ENCODE results near the gene GPR142.

GPR142 gene

DNA sequence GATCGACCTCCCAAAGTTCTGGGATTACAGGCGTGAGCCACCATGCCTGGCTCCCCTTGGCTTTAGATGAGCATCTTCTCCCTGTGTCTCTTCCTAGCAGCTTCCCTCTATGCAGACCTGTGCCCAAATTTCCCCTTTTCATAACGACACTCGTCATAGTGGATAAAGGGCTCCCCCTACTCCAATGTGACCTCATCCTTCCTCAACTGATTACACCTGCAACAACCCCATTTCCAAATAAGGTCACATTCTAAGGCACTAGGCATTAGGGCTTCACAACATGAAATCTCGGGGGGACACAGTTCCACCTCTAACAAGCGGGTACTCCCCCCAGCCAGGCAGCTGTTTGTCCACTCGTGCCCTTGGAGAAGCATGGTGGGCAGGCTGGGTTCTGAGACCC, 31.0 kb upstream of the GPR142 start:
- TF ChIP-seq, protein P1, sequence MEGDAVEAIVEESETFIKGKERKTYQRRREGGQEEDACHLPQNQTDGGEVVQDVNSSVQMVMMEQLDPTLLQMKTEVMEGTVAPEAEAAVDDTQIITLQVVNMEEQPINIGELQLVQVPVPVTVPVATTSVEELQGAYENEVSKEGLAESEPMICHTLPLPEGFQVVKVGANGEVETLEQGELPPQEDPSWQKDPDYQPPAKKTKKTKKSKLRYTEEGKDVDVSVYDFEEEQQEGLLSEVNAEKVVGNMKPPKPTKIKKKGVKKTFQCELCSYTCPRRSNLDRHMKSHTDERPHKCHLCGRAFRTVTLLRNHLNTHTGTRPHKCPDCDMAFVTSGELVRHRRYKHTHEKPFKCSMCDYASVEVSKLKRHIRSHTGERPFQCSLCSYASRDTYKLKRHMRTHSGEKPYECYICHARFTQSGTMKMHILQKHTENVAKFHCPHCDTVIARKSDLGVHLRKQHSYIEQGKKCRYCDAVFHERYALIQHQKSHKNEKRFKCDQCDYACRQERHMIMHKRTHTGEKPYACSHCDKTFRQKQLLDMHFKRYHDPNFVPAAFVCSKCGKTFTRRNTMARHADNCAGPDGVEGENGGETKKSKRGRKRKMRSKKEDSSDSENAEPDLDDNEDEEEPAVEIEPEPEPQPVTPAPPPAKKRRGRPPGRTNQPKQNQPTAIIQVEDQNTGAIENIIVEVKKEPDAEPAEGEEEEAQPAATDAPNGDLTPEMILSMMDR (conservative IDR thresholded peaks at IDR 0.05; ENCODE audit: low read depth, low read length), result no peak
- H3K4me3 ChIP-seq (ENCODE audit: low read length), result no peak overlapping the region

DNA sequence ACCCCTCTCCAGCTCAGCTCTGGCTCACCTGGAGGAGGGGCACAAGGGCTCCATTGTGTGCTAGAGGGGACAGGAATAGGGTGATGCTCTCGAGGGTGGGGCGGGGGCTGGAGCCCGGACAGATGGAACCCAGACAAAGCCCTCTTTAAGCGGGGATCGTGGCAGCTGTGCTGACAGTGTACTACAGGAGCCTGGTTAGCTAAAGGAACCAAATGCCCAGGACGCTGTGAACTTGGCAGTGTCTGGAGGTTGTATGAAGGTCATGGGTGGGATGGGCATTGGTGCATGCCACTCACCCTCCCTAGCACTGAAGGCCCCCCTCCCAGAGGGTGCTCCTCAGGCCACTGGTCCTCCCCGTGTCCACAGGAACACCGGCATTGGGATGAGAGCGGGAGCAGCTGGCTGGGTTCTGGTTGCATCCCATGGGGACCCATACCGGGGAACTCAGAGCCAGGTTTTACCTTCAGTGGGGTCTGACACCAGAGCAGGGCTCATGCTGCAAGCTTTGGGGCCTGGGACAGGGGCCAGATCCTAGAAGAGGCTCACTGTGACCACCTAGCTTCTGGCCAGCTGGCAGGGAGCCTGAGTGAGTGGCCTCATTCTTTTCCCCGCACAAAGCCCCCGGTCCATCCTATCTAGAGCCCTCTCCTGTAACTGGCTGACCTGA, 29.3 kb upstream of the GPR142 start:
- DNase-seq (ENCODE audit: low read depth), result no peak
- H3K4me3 ChIP-seq (ENCODE audit: low read length), result no peak overlapping the region

More for the DNA sequence above, 31.0 kb upstream of the GPR142 start:
- DNase-seq (ENCODE audit: low read depth), result no peak

DNA sequence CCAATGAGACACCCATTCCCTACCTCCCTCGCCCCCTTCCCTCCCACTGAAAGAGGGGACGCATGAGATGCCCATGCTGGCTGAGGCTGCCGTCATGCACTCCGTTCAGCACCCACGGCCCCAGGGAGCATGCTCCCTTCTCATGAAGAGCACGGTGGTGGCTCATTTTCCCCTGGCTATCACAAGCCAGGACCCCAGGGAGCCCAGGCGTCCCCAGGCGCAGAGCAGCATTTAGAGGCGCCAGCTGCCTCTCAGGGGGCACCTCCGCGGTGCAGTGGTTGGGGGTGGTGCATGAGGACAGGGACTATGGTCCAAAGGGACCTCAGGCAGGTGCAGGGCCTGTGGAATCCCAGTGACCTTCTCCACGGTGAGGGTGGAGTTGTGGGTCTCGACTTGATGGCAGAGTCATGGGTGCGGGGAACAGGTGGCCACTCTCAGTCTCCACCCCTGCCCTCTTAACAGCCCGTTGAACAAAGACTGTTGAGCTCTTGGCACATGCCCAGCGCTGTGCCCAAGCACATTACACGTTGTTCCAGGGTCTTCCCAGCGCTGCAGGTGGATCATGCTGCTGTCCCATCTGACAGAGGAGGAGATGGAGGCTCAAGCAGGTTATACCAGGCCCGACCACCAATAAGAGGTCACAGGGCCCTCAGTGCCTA, 27.6 kb upstream of the GPR142 start:
- no peak overlapping the region for H3K4me3 ChIP-seq (ENCODE audit: low read length)
- DNase-seq (ENCODE audit: low read depth), result no peak
- TF ChIP-seq, protein P1 (conservative IDR thresholded peaks at IDR 0.05; ENCODE audit: low read depth, low read length), result no peak

More for the DNA sequence above, 29.3 kb upstream of the GPR142 start:
- TF ChIP-seq, protein P1 (conservative IDR thresholded peaks at IDR 0.05; ENCODE audit: low read depth, low read length), result no peak

DNA sequence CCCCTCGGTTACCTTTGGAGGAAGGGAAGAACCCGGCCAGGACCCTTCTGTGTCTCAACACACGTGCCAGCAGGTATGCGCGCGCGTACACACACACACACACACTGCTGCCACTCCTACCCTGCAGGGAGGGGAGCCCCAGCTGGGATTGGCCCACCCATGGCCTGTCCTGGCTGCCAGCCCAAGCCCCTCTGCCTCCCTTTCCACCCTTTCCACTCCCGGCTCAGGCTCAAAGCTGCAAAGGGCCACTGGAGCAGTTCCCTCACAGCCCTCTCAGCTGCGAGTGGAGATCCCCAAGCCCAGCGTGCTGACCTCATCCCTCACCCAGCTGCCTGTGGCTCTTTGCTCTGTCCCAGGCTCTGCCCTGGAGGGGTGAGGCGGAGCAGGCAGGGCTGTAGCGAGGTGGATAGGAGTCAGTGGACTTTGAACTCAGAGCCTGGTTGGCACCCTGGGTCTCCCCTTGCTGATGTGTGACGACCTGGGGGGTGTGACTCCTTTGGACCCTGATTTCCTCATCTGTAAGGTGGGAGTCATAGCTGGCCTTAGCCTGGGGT, 26.8 kb upstream of the GPR142 start:
- no peak for DNase-seq (ENCODE audit: low read depth)
- no peak overlapping the region for H3K4me3 ChIP-seq (ENCODE audit: low read length)
- TF ChIP-seq, protein P1 (conservative IDR thresholded peaks at IDR 0.05; ENCODE audit: low read depth, low read length), result no peak

DNA sequence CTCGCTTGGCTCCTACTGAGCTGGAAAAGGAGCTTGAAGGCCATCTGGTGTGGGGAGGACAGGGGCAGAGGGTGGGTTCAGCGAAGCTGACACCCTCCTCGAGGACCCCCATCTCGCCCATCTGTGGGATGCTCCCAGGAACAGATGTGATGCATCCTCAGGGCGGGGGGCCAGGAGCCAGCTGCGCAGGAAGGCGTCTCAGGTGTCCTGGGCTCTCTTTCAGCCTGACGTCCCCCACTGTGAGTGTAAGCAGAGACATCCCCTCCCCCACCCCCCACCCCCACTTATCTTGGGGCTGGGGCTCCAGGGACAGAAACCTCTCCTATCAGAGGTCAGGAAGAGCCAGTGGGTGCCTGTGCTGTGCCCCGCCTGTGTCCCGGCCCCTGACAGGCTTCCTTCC, 25.1 kb upstream of the GPR142 start:
- TF ChIP-seq, protein P1 (conservative IDR thresholded peaks at IDR 0.05; ENCODE audit: low read depth, low read length), result no peak
- H3K4me3 ChIP-seq (ENCODE audit: low read length), result no peak overlapping the region
- no peak for DNase-seq (ENCODE audit: low read depth)

DNA sequence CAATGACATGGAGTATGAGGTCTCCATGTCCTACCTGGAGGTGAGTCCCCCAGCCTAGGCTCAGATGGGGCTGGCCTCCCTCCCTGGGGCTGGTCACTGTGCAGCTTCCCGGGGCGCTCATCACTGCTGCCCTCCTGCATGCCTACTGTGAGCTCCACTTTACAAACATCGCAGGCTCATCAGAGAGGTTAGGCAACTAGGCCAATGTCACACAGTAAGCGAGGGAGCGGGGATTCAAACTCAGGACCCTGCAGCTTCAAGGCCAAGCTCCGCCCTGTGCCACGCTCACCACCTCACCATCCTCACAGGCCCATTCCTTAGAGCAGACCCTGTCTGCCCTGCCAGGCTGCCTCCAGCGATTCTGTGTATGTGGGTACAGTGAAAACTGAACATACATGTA, 24.2 kb upstream of the GPR142 start:
- no peak overlapping the region for H3K4me3 ChIP-seq (ENCODE audit: low read length)
- no peak for DNase-seq (ENCODE audit: low read depth)
- TF ChIP-seq, protein P1 (conservative IDR thresholded peaks at IDR 0.05; ENCODE audit: low read depth, low read length), result no peak

Measured in retinal pigment epithelial cell (primary cell).